Stimulated activated memory B cell treated with anti-CD40 and anti-IgM and Interleukin-4, amounts not matched to agents 10 μg/mL and 1 μg/mL and 100 μg/mL, for 72 hours (primary cell): ENCODE data around the gene FGD2.
"Not testable (repeated sequence)": the region's sequence is repeated elsewhere in the genome, so short reads cannot be mapped to it uniquely, and the experiment has no call there.

Experiments
- ATAC-seq: fragments of 150-1000 bp; cut with Tn5 transposase; 2 replicates; pipeline ENCODE4 v1.10.0; 2021
- H3K27ac Mint-ChIP-seq: one replicate; pipeline ENCODE4 v1.8.0; 2022; ENCODE audit warnings: mild to moderate bottlenecking, mixed read lengths
- H3K27me3 Mint-ChIP-seq: one replicate; pipeline ENCODE4 v1.8.0; 2022; ENCODE audit warnings: mixed read lengths
- H3K36me3 Mint-ChIP-seq: one replicate; pipeline ENCODE4 v1.8.0; 2022; ENCODE audit warnings: mixed read lengths
- H3K4me1 Mint-ChIP-seq: one replicate; pipeline ENCODE4 v1.8.0; 2022; ENCODE audit warnings: mixed read lengths
- H3K4me3 Mint-ChIP-seq: one replicate; pipeline ENCODE4 v1.8.0; 2022; ENCODE audit warnings: mild to moderate bottlenecking, moderate library complexity, mixed read lengths
- H3K9me3 Mint-ChIP-seq: one replicate; pipeline ENCODE4 v1.8.0; 2022; ENCODE audit warnings: mixed read lengths

Gene FGD2

DNA sequence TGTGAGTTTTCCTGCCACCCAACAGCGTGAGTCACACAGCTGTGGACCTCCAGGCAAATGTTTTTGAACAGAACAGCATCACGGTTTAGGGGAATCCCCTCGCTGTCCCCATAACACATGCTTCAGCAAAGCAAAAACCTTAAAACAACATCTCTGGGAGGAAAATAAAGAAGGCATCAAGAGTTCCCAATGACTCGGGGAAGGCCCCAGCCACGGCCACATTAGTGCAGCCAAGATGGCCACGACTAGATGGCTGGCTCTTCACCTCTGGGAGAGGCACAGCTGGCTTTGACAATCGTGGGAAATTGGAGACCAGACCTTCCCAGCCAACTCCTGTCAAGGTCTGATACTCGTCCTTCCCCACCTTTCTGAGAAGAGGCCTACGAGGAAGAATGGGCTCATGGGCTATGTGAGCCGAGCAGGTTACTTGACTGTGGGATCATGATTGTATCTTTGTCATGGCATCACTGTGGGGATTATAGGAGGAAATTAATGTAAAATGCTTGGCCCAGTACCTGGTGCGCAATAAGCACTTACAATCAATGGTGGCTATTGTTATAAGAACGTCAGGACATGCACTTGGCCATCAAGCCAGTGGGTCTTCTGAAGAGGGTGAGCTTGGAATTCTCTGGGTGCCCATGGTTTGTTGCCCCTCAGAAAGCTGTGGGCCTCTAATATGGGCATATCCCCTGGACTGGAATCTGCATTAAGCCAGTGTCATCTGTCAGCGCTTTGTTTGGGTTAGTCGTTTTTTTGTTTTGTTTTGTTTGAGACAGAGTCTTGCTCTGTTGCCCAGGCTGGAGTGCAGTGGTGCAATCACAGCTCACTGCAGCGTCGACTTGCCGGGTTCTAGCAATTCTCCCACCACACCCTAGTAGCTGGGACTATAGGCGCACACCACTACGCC lies 43.6 kb downstream of the FGD2 start:
- ATAC-seq: peak; percentile 88
- Mint-ChIP-seq H3K4me1 (peaks cover 48% of the 10 kb centered on the region), H3K4me3 (peak overlapping the region; percentile 44), H3K27me3 (no peaks in the 10 kb centered on the region), H3K27ac (peak overlapping the region; percentile 85), H3K9me3 (no peaks in the 10 kb centered on the region), H3K36me3 (no peaks in the 10 kb centered on the region)

GRCh38 chr6:37049758-37050044 lies 44.2 kb downstream of the FGD2 start:
- Mint-ChIP-seq H3K27me3 (no peaks in the 10 kb centered on the region), H3K4me3 (peak overlapping the region; percentile 49), H3K9me3 (no peaks in the 10 kb centered on the region), H3K4me1 (peaks cover 48% of the 10 kb centered on the region), H3K36me3 (no peaks in the 10 kb centered on the region), H3K27ac (peak overlapping the region; percentile 85)
- ATAC-seq: no peak

GRCh38 chr6:37050045-37050853 lies 44.8 kb downstream of the FGD2 start:
- no peaks in the 10 kb centered on the region for H3K27me3 Mint-ChIP-seq
- peak overlapping the region; percentile 49 for H3K4me3 Mint-ChIP-seq
- peak; percentile 82 for ATAC-seq
- H3K36me3 Mint-ChIP-seq: no peaks in the 10 kb centered on the region
- H3K4me1 Mint-ChIP-seq: peaks cover 48% of the 10 kb centered on the region
- peak overlapping the region; percentile 85 for H3K27ac Mint-ChIP-seq
- no peaks in the 10 kb centered on the region for H3K9me3 Mint-ChIP-seq

- no peaks in the 10 kb centered on the region for H3K36me3 Mint-ChIP-seq
- H3K27me3 Mint-ChIP-seq: no peaks in the 10 kb centered on the region
- H3K4me3 Mint-ChIP-seq: no peak overlapping the region
- H3K9me3 Mint-ChIP-seq: no peaks in the 10 kb centered on the region
- ATAC-seq: no peak
- peaks cover 48% of the 10 kb centered on the region for H3K4me1 Mint-ChIP-seq
- H3K27ac Mint-ChIP-seq: peak overlapping the region; percentile 85
These were observed 45.3 kb downstream of the FGD2 start for GRCh38 chr6:37050854-37051137.

DNA sequence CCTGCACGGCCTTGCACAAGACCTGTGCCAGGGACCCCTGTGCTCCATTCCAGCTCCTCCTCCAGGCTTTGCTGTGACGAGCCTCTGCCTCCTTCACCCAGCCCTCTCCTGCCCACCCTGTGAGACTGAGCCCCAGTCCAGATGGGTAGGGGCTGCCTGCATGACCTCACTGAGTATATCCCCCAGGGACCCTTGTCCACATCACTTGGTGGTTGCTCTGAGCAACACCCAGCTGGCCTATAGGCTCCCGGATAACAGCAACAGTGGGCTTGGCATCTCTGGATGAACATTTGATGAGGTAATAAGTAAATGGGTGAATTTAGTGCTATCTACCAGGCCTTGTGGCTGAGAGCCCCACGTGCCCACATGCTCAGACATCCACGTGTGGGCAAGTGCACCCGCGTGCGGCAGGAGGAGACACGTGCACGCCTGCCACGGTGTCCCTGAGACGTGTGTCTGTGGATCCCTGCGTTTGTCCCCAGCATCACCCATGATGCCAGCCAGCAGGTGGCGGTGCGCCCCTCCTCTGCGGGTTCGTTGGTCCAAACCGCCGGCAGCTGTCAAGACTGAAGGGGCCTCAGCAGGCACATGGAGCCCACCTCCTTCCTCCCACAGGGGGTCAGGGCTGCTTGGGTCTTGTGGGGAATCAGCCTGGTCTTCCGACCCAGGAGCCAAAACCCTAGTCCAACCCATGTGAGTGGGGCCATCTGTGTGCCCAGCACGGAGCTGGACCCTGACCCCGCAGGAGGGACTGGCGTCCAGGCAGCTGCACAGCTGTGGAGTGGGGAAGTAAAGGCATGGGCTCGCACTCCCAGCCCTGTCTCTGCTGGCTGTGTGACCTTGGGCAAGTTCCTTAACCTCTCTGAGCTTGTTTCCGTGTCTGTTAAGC lies 45.9 kb downstream of the FGD2 start:
- peaks cover 48% of the 10 kb centered on the region for H3K4me1 Mint-ChIP-seq
- no peaks in the 10 kb centered on the region for H3K36me3 Mint-ChIP-seq
- peak overlapping the region; percentile 85 for H3K27ac Mint-ChIP-seq
- H3K9me3 Mint-ChIP-seq: no peaks in the 10 kb centered on the region
- H3K27me3 Mint-ChIP-seq: no peaks in the 10 kb centered on the region
- no peak overlapping the region for H3K4me3 Mint-ChIP-seq
- ATAC-seq: peak; percentile 65

DNA sequence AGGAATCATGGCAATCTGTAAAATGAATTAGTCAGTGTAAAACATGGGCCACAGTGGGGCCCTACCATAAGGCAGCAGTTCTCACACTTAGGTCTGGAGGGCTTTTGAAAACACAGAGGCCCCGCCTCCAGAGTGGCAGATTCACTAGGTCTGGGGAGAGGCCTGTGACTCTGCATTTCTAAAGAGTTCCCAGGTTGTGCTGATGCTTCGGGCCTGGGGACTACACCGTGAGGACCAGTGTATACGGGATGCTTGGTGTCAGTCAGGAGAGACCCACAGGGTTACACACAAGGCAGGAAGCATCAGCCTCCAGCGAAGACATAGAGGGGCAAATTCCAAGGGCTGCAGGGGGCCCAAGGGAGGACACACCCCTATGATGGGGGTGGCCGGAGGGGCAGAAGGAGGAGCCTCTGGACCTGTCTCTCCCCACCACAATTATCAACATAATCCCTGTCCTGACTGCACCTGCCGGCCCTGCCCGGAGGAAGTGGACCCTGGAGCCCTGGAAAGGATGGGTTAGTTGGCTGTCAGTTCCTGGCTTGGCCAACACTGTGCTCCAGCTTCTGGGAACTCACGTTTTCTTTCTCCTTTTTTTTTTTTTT lies 46.7 kb downstream of the FGD2 start:
- ATAC-seq: no peak
- Mint-ChIP-seq H3K36me3 (no peaks in the 10 kb centered on the region), H3K27ac (peak overlapping the region; percentile 85), H3K9me3 (no peaks in the 10 kb centered on the region), H3K27me3 (no peaks in the 10 kb centered on the region), H3K4me3 (no peak overlapping the region), H3K4me1 (peaks cover 48% of the 10 kb centered on the region)

DNA sequence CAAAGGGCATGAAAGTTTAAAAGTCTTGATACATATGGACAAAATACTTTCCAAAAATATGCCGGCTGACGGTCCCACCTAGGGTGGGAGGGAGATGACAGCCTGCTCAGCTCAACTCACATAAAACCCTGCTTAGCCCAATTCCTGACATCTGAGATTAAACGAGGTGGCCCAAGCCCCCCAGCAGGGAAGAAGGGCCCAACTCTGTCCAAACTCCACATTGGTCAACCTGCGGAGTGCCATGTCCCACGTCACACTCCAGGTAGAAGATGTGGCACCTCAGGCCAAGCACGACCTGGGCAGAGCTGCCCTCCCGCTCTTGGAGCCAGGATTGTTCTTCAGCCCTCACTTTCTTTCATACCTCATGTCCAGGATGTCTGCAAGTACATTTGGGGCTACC lies 48.2 kb downstream of the FGD2 start:
- ATAC-seq: no peak
- no peaks in the 10 kb centered on the region for H3K9me3 Mint-ChIP-seq
- H3K4me1 Mint-ChIP-seq: peaks cover 33% of the 10 kb centered on the region
- H3K27ac Mint-ChIP-seq: no peak overlapping the region
- H3K4me3 Mint-ChIP-seq: no peak overlapping the region
- no peaks in the 10 kb centered on the region for H3K36me3 Mint-ChIP-seq
- H3K27me3 Mint-ChIP-seq: no peaks in the 10 kb centered on the region

GRCh38 chr6:37054171-37054570 lies 48.7 kb downstream of the FGD2 start:
- Mint-ChIP-seq H3K4me3 (no peak overlapping the region), H3K36me3 (no peaks in the 10 kb centered on the region), H3K27ac (no peak overlapping the region), H3K9me3 (no peaks in the 10 kb centered on the region), H3K27me3 (no peaks in the 10 kb centered on the region), H3K4me1 (peaks cover 28% of the 10 kb centered on the region)
- ATAC-seq: no peak

DNA sequence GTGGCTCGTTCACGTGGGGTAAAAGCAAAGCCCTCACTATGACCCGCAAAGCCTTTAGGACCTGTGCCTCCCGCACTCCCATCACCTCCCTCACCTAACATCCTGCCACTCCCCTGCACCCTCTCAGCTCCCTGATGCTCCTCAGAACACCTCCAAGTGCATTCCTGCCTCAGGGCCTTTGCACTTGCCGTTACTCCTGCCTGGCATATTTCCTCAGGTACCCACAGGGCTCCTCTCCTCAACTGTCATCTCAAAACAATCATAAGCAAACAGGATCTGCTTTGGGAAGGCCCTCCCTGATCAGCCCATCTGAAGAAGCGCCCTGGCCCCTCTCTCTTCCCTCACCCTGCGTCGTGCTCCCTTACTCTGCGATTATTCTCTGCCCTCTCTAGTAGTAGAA lies 49.1 kb downstream of the FGD2 start:
- H3K4me1 Mint-ChIP-seq: peaks cover 24% of the 10 kb centered on the region
- H3K9me3 Mint-ChIP-seq: no peaks in the 10 kb centered on the region
- no peaks in the 10 kb centered on the region for H3K27me3 Mint-ChIP-seq
- H3K36me3 Mint-ChIP-seq: no peaks in the 10 kb centered on the region
- no peak for ATAC-seq
- H3K4me3 Mint-ChIP-seq: no peak overlapping the region
- no peak overlapping the region for H3K27ac Mint-ChIP-seq

DNA sequence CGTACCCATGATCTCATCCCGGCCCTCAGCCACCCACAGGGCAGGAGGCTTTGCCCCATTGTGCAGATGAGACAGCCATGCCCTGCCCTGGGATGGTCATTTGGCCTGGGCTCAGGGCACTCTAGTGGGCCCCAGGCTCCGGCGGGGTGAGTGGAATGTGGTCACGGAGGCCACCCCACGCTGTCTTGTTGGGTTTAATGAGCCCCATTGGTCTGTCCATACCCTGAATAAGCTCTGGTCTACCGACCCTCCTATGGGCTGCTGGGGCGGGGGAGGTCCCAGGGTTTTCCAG lies 50.6 kb downstream of the FGD2 start:
- no peak for ATAC-seq
- Mint-ChIP-seq H3K36me3 (no peaks in the 10 kb centered on the region), H3K9me3 (no peaks in the 10 kb centered on the region)

GRCh38 chr6:37056439-37057127 lies 51.1 kb downstream of the FGD2 start:
- H3K27me3 Mint-ChIP-seq: no peaks in the 10 kb centered on the region
- H3K4me3 Mint-ChIP-seq: no peak overlapping the region
- no peaks in the 10 kb centered on the region for H3K36me3 Mint-ChIP-seq
- H3K4me1 Mint-ChIP-seq: peaks cover 9% of the 10 kb centered on the region
- no peak overlapping the region for H3K27ac Mint-ChIP-seq
- H3K9me3 Mint-ChIP-seq: no peaks in the 10 kb centered on the region
- ATAC-seq: no peak

More for the DNA sequence above, 50.6 kb downstream of the FGD2 start:
- H3K27ac Mint-ChIP-seq: no peak overlapping the region
- H3K4me3 Mint-ChIP-seq: no peak overlapping the region
- H3K27me3 Mint-ChIP-seq: no peaks in the 10 kb centered on the region
- peaks cover 15% of the 10 kb centered on the region for H3K4me1 Mint-ChIP-seq

GRCh38 chr6:37057128-37057471 lies 51.6 kb downstream of the FGD2 start:
- Mint-ChIP-seq H3K4me1 (peaks cover 6% of the 10 kb centered on the region), H3K27ac (no peak overlapping the region), H3K9me3 (no peaks in the 10 kb centered on the region), H3K36me3 (no peaks in the 10 kb centered on the region), H3K27me3 (no peaks in the 10 kb centered on the region), H3K4me3 (no peak overlapping the region)
- no peak for ATAC-seq

DNA sequence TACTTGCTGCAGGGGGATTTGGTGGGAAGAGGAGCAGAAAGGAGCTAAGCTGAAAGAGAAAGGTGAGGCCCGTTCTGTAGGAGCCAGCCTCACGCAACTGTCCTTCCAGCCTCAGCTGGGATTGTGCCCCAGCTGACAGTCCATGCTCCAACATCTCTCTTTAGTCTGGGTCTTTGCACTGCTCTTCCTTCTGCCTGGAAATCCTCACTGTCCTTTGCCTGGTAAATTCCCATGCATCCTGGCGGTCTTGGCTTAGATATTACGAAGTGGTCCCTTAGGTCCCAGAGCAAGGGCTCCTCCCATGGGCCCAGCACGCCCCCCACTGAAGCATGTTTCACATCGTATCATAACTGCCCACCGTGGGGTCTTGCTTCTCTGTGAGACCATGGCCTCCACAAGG lies 52.2 kb downstream of the FGD2 start:
- Mint-ChIP-seq H3K36me3 (no peaks in the 10 kb centered on the region), H3K4me1 (peaks cover 6% of the 10 kb centered on the region), H3K27me3 (no peaks in the 10 kb centered on the region), H3K27ac (no peak overlapping the region), H3K4me3 (no peak overlapping the region), H3K9me3 (no peaks in the 10 kb centered on the region)
- ATAC-seq: no peak

- Mint-ChIP-seq H3K4me1 (peaks cover 6% of the 10 kb centered on the region), H3K36me3 (no peaks in the 10 kb centered on the region), H3K27me3 (no peaks in the 10 kb centered on the region), H3K27ac (no peak overlapping the region), H3K9me3 (no peaks in the 10 kb centered on the region), H3K4me3 (no peak overlapping the region)
- no peak for ATAC-seq
These were observed 52.7 kb downstream of the FGD2 start for GRCh38 chr6:37058084-37058586.

GRCh38 chr6:37058984-37059343 lies 53.5 kb downstream of the FGD2 start:
- not testable (repeated sequence) for H3K4me1 Mint-ChIP-seq, H3K9me3 Mint-ChIP-seq, H3K36me3 Mint-ChIP-seq, ATAC-seq, H3K27me3 Mint-ChIP-seq, H3K4me3 Mint-ChIP-seq, H3K27ac Mint-ChIP-seq
